ENCODE data around the gene AFF4. TPM values are rescaled to one million over a fixed set of nuclear protein-coding genes. Genes with fewer than 3 reads are reported as not detected.

The AFF4 gene
- total and polyA plus RNA-seq, 2 experiments from 2014 or later, result 31.3 to 46.3 TPM

DNA sequence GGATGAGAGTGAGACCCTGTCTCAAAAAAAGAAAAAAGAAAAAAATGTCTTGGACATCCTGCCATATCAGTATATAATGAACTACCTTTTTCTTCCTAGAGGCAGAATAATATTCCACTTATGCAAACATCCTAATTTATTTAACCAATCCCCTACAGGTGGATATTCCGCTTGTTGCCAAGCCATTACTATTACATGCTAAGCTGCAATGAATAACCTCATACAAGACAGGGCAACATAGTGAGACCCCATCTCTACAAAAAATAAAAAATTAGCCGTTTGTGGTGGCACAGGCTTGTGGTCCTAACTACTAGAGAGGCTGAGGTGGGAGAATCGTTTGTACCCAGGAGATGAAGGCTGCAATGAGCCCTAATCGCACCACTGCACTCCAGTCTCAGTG lies 1.7 kb upstream of the AFF4 start (continued):
- TF ChIP-seq, protein P1, sequence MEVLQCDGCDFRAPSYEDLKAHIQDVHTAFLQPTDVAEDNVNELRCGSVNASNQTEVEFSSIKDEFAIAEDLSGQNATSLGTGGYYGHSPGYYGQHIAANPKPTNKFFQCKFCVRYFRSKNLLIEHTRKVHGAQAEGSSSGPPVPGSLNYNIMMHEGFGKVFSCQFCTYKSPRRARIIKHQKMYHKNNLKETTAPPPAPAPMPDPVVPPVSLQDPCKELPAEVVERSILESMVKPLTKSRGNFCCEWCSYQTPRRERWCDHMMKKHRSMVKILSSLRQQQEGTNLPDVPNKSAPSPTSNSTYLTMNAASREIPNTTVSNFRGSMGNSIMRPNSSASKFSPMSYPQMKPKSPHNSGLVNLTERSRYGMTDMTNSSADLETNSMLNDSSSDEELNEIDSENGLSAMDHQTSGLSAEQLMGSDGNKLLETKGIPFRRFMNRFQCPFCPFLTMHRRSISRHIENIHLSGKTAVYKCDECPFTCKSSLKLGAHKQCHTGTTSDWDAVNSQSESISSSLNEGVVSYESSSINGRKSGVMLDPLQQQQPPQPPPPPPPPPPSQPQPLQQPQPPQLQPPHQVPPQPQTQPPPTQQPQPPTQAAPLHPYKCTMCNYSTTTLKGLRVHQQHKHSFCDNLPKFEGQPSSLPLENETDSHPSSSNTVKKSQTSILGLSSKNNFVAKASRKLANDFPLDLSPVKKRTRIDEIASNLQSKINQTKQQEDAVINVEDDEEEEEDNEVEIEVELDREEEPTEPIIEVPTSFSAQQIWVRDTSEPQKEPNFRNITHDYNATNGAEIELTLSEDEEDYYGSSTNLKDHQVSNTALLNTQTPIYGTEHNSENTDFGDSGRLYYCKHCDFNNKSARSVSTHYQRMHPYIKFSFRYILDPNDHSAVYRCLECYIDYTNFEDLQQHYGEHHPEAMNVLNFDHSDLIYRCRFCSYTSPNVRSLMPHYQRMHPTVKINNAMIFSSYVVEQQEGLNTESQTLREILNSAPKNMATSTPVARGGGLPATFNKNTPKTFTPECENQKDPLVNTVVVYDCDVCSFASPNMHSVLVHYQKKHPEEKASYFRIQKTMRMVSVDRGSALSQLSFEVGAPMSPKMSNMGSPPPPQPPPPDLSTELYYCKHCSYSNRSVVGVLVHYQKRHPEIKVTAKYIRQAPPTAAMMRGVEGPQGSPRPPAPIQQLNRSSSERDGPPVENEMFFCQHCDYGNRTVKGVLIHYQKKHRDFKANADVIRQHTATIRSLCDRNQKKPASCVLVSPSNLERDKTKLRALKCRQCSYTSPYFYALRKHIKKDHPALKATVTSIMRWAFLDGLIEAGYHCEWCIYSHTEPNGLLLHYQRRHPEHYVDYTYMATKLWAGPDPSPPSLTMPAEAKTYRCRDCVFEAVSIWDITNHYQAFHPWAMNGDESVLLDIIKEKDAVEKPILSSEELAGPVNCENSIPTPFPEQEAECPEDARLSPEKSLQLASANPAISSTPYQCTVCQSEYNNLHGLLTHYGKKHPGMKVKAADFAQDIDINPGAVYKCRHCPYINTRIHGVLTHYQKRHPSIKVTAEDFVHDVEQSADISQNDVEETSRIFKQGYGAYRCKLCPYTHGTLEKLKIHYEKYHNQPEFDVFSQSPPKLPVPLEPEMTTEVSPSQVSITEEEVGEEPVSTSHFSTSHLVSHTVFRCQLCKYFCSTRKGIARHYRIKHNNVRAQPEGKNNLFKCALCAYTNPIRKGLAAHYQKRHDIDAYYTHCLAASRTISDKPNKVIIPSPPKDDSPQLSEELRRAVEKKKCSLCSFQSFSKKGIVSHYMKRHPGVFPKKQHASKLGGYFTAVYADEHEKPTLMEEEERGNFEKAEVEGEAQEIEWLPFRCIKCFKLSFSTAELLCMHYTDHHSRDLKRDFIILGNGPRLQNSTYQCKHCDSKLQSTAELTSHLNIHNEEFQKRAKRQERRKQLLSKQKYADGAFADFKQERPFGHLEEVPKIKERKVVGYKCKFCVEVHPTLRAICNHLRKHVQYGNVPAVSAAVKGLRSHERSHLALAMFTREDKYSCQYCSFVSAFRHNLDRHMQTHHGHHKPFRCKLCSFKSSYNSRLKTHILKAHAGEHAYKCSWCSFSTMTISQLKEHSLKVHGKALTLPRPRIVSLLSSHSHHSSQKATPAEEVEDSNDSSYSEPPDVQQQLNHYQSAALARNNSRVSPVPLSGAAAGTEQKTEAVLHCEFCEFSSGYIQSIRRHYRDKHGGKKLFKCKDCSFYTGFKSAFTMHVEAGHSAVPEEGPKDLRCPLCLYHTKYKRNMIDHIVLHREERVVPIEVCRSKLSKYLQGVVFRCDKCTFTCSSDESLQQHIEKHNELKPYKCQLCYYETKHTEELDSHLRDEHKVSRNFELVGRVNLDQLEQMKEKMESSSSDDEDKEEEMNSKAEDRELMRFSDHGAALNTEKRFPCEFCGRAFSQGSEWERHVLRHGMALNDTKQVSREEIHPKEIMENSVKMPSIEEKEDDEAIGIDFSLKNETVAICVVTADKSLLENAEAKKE (CRISPR knock-in tag; IDR thresholded peaks at IDR 0.05), result no peak
- TF ChIP-seq CREB1 (CRISPR knock-in tag; IDR thresholded peaks at IDR 0.05; ENCODE audit: low read depth) (no peak), NANOG (IDR thresholded peaks at IDR 0.05; ENCODE audit: borderline replicate concordance) (no peak), ZNF114 (CRISPR knock-in tag; IDR thresholded peaks at IDR 0.05) (no peak)
- TF ChIP-seq, protein P2, sequence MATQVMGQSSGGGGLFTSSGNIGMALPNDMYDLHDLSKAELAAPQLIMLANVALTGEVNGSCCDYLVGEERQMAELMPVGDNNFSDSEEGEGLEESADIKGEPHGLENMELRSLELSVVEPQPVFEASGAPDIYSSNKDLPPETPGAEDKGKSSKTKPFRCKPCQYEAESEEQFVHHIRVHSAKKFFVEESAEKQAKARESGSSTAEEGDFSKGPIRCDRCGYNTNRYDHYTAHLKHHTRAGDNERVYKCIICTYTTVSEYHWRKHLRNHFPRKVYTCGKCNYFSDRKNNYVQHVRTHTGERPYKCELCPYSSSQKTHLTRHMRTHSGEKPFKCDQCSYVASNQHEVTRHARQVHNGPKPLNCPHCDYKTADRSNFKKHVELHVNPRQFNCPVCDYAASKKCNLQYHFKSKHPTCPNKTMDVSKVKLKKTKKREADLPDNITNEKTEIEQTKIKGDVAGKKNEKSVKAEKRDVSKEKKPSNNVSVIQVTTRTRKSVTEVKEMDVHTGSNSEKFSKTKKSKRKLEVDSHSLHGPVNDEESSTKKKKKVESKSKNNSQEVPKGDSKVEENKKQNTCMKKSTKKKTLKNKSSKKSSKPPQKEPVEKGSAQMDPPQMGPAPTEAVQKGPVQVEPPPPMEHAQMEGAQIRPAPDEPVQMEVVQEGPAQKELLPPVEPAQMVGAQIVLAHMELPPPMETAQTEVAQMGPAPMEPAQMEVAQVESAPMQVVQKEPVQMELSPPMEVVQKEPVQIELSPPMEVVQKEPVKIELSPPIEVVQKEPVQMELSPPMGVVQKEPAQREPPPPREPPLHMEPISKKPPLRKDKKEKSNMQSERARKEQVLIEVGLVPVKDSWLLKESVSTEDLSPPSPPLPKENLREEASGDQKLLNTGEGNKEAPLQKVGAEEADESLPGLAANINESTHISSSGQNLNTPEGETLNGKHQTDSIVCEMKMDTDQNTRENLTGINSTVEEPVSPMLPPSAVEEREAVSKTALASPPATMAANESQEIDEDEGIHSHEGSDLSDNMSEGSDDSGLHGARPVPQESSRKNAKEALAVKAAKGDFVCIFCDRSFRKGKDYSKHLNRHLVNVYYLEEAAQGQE (IDR thresholded peaks at IDR 0.05; ENCODE audit: unreplicated experiment), result no peak

Data from GM23338 (cell line).